Hematopoietic multipotent progenitor cell (in vitro differentiated cells): ENCODE results near the gene TANGO2. TPM values are rescaled to one million over a fixed set of nuclear protein-coding genes. Genes with fewer than 3 reads are reported as not detected.
"Not testable (repeated sequence)": the region's sequence is repeated elsewhere in the genome, so short reads cannot be mapped to it uniquely, and the experiment has no call there.

ENCODE experiments used
- DNase-seq, 3 donors: peaks; one replicate each; pipeline ENCODE4 v3.0.0-alpha.2; 2011 to 2015; ENCODE audit warnings: low read depth in 2 of 3, low spot score in 2 of 3
- total RNA-seq: library from RNA; depleted of rRNA; stranded (reverse); fragments of >200 nt; gene quantifications from one replicate; pipeline ENCODE4 v1.2.3, GENCODE V29; 2012

The TANGO2 gene
- total RNA-seq, 1 donor = 63.6 TPM

DNA sequence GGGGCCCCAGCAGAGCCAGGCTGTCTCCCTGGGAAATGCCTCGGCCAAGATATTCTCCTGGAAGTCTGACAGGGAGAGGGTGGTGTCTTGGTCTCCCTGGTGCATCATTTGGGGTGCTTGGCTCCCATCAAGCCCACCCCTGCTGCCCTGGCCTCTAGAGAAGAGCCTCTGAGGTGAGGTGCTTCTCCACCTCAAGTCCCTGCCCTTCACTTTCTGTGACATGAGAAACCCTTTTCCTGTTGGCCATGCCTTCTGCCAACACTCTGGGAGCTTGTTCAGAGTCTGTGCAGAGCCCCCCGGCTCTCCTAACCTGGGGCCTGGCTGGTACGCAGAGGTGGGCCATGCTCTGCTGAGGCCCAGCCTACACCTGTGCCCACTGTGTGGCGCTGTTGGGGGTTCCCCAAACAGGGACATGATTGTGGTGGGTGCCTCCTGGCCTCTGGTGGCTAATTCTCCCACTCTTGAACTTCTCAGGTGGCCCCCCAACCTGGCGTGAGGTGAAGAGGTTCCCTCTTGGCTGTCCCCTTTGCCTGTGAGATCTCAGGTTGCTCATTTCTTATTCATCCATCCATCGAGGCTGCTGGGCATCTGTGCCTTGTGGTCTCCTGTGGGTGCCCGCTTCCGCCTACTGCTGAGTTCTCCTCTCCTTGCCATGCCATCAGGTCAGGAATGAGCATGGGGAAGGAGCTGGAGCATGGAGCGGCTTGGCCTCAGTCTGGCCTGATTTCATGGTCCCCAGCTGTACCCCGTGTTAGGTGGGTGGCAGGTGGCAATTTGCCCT, 40.0 kb downstream of the TANGO2 start:
- DNase-seq = no peak

DNA sequence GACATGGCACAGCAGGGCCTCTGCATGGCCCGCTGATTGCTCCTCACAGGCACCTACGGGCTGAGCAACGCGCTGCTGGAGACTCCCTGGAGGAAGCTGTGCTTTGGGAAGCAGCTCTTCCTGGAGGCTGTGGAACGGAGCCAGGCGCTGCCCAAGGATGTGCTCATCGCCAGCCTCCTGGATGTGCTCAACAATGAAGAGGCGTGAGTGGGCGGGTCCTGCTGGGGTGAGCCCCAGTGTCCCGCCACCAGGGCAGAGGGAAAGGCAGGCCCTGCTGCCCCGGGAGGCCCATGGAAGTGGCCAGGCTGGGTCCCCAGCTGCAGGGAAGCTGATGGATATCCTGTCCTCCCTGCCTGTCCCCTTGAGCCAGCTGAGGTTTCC, 40.6 kb downstream of the TANGO2 start:
- no peak for DNase-seq

DNA sequence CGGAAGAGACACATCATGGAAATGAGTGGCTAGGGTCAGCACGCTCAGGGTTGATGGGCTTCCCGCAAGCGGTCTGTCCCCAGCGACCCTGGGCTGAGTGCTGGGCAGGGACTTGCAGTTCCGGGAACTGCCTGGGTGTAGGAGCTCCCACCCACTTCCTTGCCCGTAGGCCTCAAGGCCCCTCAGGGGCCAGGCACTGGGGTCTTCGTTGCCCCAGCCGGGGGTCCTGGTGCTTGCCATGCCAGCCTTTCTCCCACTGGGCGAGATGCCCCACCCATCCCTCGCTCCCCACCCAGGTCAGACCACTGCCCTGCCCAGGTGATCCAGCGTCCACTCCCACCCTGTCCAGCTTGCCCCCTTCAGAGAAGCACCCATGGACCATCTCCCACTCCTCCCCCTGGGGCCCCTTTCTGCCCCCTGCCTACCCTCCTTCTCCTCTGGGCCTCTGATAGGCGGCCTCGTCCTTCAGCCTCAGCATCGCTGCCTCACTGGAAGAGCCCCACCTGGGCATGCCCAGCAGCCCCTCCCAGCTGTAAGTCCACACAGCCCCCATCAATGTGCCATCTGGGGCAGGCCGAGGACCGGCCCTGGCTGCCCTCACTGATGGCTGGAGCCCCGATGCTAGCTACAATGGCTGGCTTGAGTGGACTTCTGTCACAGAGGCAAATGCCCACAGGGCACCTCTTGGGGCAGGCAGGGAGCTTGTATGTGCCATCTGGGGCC, 41.3 kb downstream of the TANGO2 start:
- DNase-seq = no peak

DNA sequence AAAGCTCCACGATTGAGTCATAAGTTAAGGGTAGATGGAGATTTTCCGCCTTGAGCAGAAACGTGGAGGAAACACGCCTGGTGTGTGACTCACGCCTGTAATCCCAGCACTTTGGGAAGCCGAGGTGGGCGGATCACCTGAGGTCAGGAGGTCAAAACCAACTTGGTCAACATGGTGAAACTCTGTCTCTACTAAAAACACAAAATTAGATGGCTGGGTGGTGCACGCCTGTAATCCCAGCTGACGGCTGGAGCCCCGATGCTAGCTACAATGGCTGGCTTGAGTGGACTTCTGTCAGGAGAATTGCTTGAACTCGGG, 41.8 kb downstream of the TANGO2 start:
- DNase-seq = no peak

DNA sequence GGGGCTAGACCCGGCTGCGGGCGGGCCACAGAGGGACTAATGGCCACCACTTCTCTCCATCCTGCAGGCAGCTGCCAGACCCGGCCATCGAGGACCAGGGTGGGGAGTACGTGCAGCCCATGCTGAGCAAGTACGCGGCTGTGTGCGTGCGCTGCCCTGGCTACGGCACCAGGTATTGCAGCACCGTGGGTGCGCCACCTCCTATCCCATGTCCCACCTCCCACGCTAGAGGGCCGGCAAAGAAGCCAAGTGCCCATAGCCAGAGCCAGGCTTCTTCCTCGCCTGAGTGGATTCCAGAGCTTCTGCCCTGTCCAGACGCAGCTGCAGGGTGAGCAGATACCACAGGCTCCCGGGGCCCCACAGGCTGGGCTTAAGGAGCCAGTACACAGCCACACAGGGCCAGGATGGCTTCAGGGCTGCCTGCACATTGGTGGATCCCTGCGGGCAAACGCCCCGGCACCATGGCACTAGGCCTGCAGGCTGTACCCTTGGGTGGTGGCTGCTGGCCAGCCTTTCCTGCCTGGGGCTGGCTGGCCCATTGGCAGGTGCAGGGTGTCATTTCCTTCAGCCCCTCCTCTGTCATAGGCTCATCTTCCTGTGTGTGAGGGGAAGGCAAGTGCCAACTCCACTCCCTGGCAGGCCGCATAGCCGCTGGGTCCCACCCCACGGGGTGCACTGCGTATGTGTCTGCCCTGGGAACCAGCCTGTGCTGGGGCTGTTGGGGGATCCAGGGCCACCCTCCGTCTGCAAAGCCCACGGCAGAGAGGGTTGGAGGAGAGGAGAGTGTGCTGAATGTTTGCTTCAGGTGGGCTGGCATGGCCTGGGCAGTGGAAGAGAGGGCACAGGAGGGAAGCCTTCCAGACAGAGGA, 42.6 kb downstream of the TANGO2 start:
- DNase-seq = no peak

DNA sequence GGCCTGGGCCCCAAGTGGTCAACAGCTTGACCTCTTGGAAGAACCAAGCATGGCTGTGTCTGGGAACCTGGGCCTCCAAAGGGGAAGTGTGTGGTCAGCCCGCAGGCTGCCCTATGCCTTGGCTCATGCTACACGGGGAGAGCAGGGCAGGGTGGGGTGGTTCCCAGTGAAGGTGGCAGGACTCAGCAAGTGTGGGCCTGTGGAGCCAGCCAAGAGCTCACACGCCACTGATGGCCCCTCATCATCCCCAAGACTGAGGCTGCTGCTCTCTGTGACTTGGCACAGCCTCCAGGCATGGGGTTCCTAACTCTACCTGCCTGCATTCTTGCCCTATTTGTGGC, 43.2 kb downstream of the TANGO2 start:
- DNase-seq = no peak

DNA sequence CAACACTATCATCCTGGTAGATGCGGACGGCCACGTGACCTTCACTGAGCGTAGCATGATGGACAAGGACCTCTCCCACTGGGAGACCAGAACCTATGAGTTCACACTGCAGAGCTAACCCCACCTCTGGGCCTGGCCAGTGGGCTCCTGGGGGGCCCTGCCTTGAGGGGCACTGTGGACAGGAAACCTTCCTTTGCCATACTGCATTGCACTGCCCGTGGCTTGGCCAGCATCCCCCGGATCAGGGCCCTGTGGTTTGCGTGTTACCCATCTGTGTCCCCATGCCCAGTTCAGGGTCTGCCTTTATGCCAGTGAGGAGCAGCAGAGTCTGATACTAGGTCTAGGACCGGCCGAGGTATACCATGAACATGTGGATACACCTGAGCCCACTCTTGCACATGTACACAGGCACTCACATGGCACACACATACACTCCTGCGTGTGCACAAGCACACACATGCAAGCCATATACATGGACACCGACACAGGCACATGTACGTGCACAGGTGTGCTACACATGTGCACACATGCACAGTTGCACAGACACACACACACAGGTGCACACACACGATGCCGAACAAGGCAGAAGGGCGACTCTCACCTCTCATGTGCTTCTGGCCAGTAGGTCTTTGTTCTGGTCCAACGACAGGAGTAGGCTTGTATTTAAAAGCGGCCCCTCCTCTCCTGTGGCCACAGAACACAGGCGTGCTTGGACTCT, 43.8 kb downstream of the TANGO2 start:
- DNase-seq = no peak

DNA sequence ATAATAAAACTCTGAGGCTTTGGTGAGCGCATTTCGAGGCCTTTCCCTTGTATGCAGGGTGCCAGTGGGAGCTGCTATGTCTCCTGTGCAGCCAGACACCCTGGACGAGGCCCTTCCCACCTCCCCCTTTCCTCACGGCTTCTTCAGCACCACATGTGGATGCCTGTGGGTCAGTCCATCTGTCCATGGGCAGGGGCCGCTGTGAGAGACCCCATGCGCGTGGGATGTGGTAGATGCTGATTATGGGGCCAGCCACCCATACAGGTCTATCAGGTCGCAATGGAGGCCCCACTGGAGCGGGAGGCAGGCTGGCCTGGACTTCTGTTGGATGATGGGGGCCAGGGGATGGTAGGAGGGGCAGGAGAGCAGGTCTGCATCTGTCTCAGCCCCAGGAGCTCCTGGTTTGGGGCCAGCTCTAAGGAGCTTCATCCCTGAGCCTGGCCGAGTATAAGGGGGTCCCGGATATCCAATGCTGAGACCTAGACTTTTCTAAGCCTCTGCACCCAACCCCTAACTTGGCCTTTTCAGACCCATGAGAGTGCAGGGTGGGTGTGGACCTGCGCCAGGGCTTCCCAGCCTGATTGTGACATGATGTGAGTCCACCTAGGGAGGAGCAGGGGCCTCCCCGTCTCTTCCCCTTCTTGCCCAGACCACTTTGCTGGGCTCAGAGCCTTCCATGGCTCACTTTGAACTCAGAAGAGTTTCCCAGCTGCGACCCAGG, 45.1 kb downstream of the TANGO2 start:
- no peak for DNase-seq

DNA sequence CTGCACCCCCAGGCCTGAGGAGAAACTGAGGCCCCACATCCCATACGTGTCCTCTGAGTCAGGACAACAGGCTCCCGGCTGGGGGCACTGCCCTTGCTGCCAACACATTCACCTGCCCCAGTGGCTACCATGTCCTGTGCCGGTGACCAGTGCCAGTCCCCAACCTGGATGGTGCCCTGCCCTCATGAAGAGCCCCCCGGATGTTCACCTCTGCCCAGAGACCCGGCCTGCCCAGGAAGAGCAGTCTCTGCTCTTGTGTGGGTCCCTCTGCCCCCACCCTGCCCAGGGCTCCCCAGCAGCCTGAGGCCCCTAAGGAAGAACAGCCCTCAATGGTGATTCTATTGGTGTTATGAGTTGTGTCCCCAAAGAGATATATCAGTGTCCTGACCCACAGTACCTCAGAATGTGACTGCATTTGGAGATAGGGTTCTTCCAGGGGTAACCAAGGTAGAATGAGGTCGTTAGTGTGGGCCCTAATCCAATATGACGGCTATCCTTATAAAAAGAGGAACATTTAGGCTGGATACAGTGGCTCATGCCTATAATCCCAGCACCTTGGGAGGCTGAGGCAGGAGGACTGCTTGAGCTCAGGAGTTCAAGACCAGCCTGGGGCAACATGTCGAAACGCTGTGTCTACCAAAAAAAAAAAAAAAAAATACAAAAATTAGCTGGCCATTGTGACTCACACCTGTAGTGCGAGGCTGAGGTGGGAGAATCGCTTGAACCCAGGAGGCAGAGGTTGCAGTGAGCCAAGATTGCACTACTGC, 45.9 kb downstream of the TANGO2 start:
- no peak for DNase-seq

DNA sequence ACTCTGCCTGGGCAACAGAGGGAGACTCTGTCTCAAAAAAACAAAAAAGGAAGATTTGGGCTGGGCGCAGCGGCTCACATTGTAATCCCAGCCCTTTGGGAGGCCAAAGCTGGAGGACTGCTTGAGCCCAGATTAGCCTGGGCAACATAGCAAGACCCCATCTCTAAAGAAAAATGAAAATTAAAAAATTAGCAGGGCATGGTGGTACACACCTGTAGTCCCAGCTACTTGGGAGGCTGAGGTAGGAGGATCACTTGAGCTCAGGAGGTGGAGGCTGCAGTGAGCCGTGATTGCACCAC, 46.4 kb downstream of the TANGO2 start:
- DNase-seq = not testable (repeated sequence)

DNA sequence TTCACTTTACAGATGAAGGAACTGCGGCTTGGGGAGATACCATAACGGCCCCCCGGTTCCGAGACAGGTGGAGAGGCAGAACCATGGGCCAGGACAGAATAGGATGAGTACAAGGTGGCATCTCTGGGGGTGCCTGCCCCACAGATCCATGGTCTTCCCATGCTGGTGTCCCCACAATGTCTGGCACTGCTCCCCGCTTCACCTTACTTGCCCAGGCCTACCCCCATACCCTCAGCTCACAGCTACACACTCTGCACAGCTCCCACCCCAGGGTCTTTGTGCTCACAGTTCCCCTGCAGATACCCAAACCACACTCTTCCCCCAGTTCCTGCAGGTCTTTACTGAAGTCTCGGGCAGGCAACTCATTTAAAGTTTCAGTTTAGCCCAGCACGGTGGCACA, 47.7 kb downstream of the TANGO2 start:
- DNase-seq = no peak

DNA sequence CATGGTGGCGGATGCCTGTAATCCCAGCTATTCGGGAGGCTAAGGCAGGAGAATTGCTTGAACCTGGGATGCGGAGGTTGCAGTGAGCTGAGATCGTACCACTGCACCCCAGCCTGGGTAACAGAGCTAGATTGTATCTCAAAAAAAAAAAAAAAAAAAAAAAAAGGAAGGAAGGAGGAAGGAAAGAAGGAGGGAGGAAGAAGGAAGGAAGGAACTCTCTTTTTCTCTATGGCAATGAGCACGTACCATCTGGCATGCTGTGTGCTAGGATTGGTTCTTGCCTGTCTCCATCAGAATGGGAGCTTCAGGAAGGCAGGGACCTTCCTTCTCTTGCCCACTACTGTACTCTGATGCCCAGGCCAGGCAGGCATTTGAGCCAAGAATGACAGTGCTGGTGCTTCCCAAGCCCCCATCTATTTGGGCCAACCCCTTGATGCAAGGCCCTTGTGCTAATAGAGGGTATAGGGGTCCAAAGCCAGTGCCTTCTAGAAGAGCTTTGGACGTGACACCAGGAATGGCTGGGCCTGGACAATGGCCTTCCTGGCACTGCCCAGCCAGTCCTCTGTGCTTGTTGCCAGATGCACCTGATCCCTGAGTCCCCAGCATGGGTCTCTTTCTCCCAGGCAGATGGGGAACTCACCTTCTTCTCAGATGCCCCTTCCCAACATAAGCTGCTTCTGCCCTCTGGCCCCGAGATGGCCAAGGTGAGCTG, 48.6 kb downstream of the TANGO2 start:
- DNase-seq = no peak

DNA sequence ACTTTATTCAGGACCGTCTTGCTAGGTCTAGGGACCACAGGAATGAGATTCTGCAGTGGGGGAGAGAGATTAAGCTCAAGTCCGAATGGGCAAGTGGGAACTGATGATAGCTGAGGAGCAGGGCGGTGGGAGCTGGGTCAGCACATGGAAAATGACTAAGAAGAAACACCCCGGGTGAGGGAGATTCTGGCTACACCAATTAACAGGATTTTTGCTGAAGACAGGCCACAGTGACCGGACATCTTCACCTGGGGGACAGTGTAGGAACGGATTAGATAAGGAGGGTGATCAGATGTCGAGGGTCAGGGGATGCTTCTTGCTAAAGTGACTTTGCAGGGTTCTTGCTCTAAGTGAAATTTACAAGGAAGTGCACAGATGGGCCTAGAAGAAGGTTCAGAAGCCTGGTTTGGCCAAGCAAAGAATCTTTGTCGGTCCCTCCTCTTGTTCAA, 50.6 kb downstream of the TANGO2 start:
- no peak for DNase-seq

DNA sequence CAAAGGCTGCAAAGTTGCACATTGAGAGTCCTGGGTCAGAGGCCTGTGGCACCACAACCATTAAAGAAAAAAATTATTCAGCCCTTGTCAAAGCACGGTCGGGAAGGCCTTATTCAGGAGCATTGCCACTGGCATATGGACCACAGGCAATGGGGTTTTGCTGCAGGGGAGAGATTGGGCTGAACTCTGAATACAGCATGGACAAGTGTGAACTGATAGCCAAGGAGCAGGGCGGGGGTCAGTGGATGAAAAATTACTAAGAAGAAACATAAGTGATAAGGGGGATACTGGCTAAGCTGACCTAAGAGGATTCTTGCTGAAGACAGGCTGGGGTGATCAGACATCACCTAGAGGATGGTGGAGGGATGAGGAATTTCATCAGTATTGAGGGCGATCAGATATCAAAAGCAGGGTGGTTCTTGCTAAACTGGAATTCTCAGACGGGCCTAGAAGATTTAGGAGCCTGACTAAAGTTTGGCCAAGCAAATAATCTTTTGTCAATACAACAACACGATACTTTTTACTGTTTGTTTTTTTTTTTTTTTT, 55.8 kb downstream of the TANGO2 start:
- no peak for DNase-seq

DNA sequence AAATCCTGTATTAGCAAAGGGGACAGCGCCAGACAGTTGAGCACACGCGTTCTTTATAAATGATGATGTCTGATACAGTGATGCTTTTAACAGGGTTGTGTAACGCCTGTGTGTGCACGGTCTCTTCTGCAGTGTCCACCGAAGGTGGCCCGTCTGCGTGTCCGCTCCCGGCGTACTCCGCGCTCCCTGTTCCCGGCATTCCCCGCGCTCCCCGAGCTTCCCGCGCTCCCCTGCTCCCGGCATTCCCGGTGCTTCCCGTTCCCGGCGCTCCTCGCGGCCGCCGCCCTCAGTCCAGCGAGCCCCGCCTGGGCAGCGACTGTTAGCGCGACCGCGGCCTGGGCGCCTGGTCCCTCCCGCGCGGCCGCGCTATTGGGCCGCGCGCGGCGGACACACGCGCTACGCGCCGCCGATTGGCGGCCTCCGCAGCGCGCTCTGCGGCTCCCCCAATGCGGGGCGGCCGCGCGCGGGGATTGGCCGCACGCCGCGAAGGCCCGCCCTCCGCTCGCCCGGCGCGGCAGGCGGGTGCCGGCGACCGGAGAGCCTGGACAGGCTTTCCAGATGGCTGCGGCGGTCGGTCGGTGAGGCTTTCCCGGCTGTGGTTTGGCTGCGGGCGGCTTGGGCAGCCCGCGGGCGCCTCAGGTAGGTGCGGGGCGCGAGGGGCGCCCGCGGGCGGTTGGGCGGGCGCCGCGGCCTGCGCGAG, 59.0 kb downstream of the TANGO2 start, which contains the start of gene DGCR8:
Gene DGCR8, plus strand, starts transcription at position 497 of the 700 bp plus-strand sequence. CDS start 5,723 bp downstream, outside the sequence.
- DNase-seq = peak; percentile 67 to 84 (median 81)

DNA sequence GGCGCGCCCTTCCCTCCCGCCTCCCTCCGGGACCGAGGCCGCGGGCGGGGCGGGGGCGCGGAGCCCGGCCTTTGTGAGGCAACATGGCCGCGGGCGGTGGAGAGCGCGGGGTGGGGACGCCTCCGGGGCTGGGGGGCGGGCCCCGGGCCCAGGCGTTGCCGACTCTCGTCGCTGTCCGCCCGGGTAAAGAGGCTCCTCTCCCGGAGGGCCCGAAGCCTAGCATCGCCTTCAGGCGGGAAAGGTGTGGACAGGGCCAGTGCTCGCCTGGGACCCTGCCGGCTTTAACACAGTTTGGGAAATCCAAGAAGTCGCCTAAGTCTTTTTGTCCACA, 59.5 kb downstream of the TANGO2 start:
- DNase-seq = peak in 2 of 3 donors; percentile 79

DNA sequence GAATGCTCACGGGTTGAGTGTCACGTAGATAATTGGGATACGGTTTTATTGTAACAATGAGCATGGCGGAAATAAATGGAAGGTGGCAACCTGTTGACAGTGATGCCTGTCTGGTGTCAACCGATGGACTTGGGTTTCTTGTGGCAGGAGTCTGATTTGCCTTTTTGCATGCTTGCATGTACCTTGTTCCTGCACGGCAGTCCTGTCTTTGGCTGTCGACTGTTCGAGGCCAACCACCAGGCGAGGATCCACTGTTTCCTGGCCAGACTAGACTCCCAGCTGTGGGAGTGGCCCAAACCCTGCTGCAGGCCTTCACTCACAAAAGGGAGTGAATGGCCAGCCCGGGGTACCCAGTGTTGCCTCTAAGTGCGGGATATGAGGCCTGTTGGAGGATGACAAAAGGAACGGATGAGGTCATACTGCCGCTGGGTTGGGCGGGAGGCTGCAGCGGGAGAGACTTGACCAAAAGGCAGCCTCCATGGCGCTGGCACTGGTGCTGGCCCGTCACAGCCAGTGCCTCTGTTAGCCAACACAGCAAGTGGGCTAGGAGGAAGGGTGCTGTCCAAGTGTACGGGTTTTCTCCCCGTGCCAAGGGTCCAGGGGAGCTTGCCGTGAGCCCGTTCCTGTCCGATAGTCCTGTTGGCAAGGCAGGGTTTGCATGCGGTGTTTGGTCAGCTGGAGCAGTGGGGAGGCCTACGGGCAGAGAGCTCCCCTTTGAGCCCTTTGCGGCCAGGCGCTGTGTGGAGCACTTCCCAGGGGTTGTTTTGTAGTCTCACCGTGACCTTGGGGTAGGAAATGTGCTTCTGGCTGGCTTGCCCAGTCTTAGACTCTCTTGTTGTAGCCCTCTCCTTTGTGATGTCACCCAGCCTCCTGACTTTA, 60.1 kb downstream of the TANGO2 start:
- no peak for DNase-seq
